MM.1S (cell line): ENCODE results near the gene TEX264.
"Not testable (repeated sequence)": the region's sequence is repeated elsewhere in the genome, so short reads cannot be mapped to it uniquely, and the experiment has no call there.

Experiments
- CTCF ChIP-seq: fragments of 300-600 bp; sonication (generic); IDR thresholded peaks from 2 replicates; pipeline ENCODE4 v1.5.1; 2016; ENCODE audit warnings: antibody characterized with exemption, low read length, mixed read lengths
- EZH2 ChIP-seq: fragments of 300-600 bp; sonication (generic); optimal IDR thresholded peaks from 2 replicates; pipeline ENCODE3; 2017; ENCODE audit warnings: low read depth, mild to moderate bottlenecking, antibody characterized with exemption, low read length, mixed read lengths
- EZH2phosphoT487 ChIP-seq: fragments of 300-600 bp; sonication (generic); IDR thresholded peaks from 2 replicates; pipeline ENCODE4 v1.6.1; 2018; ENCODE audit warnings: antibody characterized with exemption, low read length

DNA sequence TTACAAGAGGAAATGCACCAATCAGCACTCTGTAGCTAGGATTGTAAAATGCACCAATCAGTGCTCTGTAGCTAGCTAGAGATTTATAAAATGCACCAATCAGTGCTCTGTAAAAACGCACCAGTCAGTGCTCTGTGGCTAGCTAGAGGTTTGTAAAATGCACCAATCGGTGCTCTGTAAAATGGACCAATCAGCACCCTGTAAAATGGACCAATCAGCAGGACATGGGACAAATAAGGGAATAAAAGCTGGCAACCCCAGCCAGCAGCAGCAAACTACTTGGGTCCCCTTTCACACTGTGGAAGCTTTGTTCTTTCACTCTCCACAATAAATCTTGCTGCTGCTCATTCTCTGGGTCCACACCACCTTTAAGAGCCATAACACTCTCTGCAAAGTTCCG lies 71.3 kb downstream of the TEX264 start:
- TF ChIP-seq CTCF, EZH2phosphoT487, EZH2: not testable (repeated sequence)
